Measurements from ENCODE around the gene CRYBG2. TPM values are rescaled to one million over a fixed set of nuclear protein-coding genes. Genes with fewer than 3 reads are reported as not detected.

The CRYBG2 gene
- total RNA-seq, 1 experiment from 2014 or later = 21.1 TPM

DNA sequence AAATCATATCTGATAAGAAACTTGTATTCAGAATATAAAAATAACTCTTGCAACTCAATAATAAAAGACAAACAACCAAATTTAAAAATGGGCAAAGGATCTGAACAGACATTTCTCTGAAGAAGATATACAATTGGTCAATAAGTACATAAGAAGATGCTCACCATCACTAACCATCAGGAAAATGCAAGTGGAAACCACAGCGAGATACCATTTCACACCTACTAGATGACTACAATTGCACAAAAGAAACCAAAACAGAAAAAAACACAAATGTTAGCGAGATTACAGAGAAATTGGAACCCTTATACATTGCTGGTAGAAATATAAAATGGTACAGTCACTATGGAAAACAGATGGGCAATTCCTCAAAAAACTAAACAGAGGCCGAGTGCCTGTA lies 30.1 kb upstream of the CRYBG2 start (continued):
- TF ChIP-seq ZBTB21 (CRISPR knock-in tag; IDR thresholded peaks at IDR 0.05; ENCODE audit: borderline replicate concordance) = no peak
- no peak for TF ChIP-seq ETV6 (CRISPR knock-in tag; IDR thresholded peaks at IDR 0.05)

DNA sequence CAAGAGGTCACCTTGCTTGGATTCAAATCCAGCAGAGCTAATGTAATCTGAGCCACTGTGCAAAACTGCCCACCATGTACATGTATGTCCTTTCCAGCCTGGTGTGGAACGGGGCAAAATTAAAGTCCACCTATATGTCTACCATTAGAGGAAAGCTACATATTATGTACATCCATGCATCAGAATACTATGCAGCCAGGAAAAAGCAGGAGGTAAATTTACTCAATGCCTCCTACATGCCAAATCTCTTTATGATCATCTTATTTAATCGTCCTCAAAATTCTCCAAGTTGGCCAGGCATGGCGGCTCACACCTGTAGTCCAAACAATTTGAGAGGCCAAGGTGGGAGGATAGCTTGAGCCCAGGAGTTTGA lies 24.9 kb upstream of the CRYBG2 start:
- Mint-ChIP-seq H3K27ac (no peak overlapping the region), H3K9me3 (no peaks in the 10 kb centered on the region; the same call in 1 of the 2 replicates), H3K27me3 (ENCODE audit: low read depth) (no peaks in the 10 kb centered on the region; the same call in 1 of the 2 replicates), H3K4me1 (peaks cover 17% of the 10 kb centered on the region), H3K36me3 (no peaks in the 10 kb centered on the region), H3K4me3 (no peak overlapping the region)
- ATAC-seq (no peak), DNase-seq (ENCODE audit: low spot score) (no peak)
- ChIA-PET POLR2A (interaction anchor here (0.5 kb wide), 1 partner anchor 391 kb away, joined by 3 read pairs; no protein-coding TSS in a partner anchor), CTCF (interaction anchor here (0.6 to 2.0 kb wide), 3 partner anchors 38 to 104 kb away, joined by 3 to 9 read pairs (median 5); no protein-coding TSS in a partner anchor)
- TF ChIP-seq KAT7 (CRISPR knock-in tag; IDR thresholded peaks at IDR 0.05; ENCODE audit: borderline replicate concordance) (no peak), NR3C1 (CRISPR knock-in tag; conservative IDR thresholded peaks at IDR 0.05; ENCODE audit: low read depth) (no peak), GABPB1 (CRISPR knock-in tag; IDR thresholded peaks at IDR 0.05) (no peak)
- TF ChIP-seq, protein P1, sequence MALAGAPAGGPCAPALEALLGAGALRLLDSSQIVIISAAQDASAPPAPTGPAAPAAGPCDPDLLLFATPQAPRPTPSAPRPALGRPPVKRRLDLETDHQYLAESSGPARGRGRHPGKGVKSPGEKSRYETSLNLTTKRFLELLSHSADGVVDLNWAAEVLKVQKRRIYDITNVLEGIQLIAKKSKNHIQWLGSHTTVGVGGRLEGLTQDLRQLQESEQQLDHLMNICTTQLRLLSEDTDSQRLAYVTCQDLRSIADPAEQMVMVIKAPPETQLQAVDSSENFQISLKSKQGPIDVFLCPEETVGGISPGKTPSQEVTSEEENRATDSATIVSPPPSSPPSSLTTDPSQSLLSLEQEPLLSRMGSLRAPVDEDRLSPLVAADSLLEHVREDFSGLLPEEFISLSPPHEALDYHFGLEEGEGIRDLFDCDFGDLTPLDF (CRISPR knock-in tag; IDR thresholded peaks at IDR 0.05) = no peak
- TF ChIP-seq, protein P2, sequence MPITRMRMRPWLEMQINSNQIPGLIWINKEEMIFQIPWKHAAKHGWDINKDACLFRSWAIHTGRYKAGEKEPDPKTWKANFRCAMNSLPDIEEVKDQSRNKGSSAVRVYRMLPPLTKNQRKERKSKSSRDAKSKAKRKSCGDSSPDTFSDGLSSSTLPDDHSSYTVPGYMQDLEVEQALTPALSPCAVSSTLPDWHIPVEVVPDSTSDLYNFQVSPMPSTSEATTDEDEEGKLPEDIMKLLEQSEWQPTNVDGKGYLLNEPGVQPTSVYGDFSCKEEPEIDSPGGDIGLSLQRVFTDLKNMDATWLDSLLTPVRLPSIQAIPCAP (CRISPR knock-in tag; IDR thresholded peaks at IDR 0.05) = no peak
- TF ChIP-seq, protein P3, sequence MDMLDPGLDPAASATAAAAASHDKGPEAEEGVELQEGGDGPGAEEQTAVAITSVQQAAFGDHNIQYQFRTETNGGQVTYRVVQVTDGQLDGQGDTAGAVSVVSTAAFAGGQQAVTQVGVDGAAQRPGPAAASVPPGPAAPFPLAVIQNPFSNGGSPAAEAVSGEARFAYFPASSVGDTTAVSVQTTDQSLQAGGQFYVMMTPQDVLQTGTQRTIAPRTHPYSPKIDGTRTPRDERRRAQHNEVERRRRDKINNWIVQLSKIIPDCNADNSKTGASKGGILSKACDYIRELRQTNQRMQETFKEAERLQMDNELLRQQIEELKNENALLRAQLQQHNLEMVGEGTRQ (CRISPR knock-in tag; IDR thresholded peaks at IDR 0.05) = no peak
- TF ChIP-seq, protein P4, sequence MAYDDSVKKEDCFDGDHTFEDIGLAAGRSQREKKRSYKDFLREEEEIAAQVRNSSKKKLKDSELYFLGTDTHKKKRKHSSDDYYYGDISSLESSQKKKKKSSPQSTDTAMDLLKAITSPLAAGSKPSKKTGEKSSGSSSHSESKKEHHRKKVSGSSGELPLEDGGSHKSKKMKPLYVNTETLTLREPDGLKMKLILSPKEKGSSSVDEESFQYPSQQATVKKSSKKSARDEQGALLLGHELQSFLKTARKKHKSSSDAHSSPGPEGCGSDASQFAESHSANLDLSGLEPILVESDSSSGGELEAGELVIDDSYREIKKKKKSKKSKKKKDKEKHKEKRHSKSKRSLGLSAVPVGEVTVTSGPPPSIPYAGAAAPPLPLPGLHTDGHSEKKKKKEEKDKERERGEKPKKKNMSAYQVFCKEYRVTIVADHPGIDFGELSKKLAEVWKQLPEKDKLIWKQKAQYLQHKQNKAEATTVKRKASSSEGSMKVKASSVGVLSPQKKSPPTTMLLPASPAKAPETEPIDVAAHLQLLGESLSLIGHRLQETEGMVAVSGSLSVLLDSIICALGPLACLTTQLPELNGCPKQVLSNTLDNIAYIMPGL (CRISPR knock-in tag; IDR thresholded peaks at IDR 0.05) = no peak

DNA sequence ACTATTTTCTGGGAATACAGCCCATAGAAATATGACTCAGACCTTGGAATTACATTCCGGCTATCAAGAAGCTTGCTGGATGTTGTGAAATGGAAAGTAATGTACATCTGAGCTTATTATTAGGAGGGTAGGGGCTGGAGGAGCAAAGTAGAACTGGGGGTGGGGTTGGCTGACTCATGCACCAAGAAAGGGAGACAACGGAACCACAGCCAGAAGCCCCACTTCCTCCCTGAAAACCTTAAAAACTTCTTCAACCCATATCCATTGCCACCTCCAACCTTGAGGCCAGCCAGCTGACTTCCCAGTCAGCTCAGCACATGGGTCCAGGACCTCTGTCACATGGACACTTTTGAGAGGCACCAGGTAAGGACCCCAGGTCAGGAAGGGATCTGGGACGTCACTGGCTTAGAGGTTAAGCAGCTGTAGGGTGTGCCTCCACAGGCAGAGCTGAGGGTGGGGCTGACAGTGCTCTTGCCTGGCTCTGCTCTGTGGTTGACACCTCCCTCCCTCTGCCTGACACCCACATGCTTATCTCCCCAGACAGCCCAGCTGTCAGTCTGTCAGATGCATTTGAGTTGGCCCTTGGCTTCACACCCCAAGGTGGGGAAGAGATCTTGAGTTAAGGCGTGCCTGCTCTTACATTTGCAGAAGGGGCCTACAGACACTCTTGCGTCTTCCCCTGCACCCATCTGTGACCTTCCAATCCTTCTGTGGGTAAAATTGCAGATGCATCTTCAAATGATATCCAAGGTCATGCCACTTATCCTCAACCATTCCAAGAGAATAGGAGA lies 24.4 kb upstream of the CRYBG2 start:
- ATAC-seq (no peak), DNase-seq (ENCODE audit: low spot score) (no peak)
- ChIA-PET POLR2A (interaction anchor here (0.5 kb wide), 1 partner anchor 390 kb away, joined by 3 read pairs; no protein-coding TSS in a partner anchor), CTCF (interaction anchor here (0.8 to 2.0 kb wide), 5 partner anchors 14 to 93 kb away, joined by 3 to 9 read pairs (median 4); no protein-coding TSS in a partner anchor)
- Mint-ChIP-seq H3K27me3 (ENCODE audit: low read depth) (no peaks in the 10 kb centered on the region; the same call in 1 of the 2 replicates), H3K4me3 (no peak overlapping the region), H3K36me3 (no peaks in the 10 kb centered on the region), H3K27ac (no peak overlapping the region), H3K9me3 (no peaks in the 10 kb centered on the region; the same call in 1 of the 2 replicates), H3K4me1 (peaks cover 19% of the 10 kb centered on the region)
- no peak for TF ChIP-seq HMGA2 (CRISPR knock-in tag; IDR thresholded peaks at IDR 0.05)
- TF ChIP-seq FOXJ3 (CRISPR knock-in tag; IDR thresholded peaks at IDR 0.05; ENCODE audit: borderline replicate concordance) = no peak
- TF ChIP-seq KAT7 (CRISPR knock-in tag; IDR thresholded peaks at IDR 0.05; ENCODE audit: borderline replicate concordance) = no peak
- TF ChIP-seq SMAD3 (CRISPR knock-in tag; IDR thresholded peaks at IDR 0.05; ENCODE audit: borderline replicate concordance) = no peak
- TF ChIP-seq, protein P1 (CRISPR knock-in tag; IDR thresholded peaks at IDR 0.05) = no peak
- TF ChIP-seq, protein P3 (CRISPR knock-in tag; IDR thresholded peaks at IDR 0.05) = no peak
- TF ChIP-seq, protein P5, sequence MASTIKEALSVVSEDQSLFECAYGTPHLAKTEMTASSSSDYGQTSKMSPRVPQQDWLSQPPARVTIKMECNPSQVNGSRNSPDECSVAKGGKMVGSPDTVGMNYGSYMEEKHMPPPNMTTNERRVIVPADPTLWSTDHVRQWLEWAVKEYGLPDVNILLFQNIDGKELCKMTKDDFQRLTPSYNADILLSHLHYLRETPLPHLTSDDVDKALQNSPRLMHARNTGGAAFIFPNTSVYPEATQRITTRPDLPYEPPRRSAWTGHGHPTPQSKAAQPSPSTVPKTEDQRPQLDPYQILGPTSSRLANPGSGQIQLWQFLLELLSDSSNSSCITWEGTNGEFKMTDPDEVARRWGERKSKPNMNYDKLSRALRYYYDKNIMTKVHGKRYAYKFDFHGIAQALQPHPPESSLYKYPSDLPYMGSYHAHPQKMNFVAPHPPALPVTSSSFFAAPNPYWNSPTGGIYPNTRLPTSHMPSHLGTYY (CRISPR knock-in tag; IDR thresholded peaks at IDR 0.05) = no peak
- TF ChIP-seq CREB1 (CRISPR knock-in tag; IDR thresholded peaks at IDR 0.05) = no peak
- TF ChIP-seq TP53 (CRISPR knock-in tag; IDR thresholded peaks at IDR 0.05) = no peak
- TF ChIP-seq GABPB1 (CRISPR knock-in tag; IDR thresholded peaks at IDR 0.05) = no peak
- TF ChIP-seq, protein P6, sequence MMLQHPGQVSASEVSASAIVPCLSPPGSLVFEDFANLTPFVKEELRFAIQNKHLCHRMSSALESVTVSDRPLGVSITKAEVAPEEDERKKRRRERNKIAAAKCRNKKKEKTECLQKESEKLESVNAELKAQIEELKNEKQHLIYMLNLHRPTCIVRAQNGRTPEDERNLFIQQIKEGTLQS (CRISPR knock-in tag; conservative IDR thresholded peaks at IDR 0.05) = no peak
- no peak for TF ChIP-seq FOXK1 (CRISPR knock-in tag; IDR thresholded peaks at IDR 0.05)
- TF ChIP-seq RORB (CRISPR knock-in tag; IDR thresholded peaks at IDR 0.05) = no peak
- TF ChIP-seq, protein P4 (CRISPR knock-in tag; IDR thresholded peaks at IDR 0.05) = no peak
- no peak for TF ChIP-seq EMX1 (CRISPR knock-in tag; IDR thresholded peaks at IDR 0.05)
- no peak for TF ChIP-seq GRHL2 (CRISPR knock-in tag; IDR thresholded peaks at IDR 0.05; ENCODE audit: insufficient replicate concordance, severe bottlenecking)

Measured in WTC11 (cell line).